ENCODE measurements around the gene SSBP4.
A peak's percentile ranks its signal among the peaks of the same experiment; 100 is the strongest.
"Not testable (repeated sequence)": the region's sequence is repeated elsewhere in the genome, so short reads cannot be mapped to it uniquely, and the experiment has no call there.

Gene SSBP4

GRCh38 chr19:18419195-18419698 lies at the start of gene SSBP4:
TSS of gene SSBP4 (plus strand) at chr19:18419398. CDS start at chr19:18419649, 251 bp downstream.
- DNase-seq, result peak; percentile 60

GRCh38 chr19:18373407-18373891 lies 45.7 kb upstream of the SSBP4 start:
- no peak for DNase-seq

DNA sequence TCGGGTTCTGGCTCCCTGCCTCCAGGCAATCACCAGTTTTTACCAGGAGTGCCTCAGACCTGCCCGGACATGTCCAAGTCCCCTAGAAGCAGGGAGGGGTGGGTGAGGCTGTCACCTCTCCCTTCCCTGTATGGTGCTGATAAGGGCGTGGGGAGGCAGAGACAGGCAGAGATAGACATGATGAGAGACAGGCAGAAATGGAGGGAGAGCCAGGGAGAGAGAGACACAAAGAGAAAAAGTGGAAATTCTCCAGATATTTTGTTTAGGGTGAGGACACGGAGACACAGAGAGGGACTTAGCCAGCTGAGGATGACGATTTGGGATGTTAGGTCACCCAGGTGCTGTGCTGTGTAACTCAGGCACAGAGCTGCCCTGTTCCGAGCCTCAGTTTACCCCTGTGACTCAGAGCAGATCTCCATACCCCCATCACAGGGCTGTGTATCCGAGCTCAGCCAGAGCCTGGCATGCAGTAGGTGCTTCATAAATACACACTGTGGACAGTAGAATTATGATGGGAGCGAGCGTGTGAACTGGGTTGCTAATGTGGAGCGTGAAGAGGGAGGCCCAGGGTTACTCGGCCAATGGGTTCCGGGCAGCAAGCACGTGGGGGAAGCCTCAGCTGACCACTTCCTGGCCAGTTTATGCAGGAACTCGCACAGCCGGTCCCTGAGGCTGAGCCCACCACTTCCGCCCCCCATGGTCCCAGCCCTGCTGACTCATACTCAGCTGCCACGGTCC lies 45.1 kb upstream of the SSBP4 start:
- peak; percentile 58 for DNase-seq

DNA sequence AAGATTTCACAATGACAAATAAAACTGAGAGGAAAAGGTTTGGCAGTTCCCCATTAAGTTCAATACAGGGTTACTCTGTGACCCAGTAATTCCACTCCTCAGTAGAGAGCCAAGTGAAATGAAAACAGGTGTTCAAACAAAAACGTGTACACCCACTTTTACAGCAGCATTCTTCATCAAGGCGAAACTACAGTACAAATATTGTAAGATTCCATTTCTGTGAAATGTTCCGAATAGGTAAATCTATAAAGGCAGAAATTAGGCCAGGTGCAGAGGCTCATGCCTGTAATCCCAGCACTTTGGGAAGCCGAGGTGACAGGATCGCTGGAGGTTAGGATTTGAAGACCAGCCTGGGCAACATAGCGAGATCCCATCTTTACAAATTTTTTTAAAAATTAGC lies 42.2 kb upstream of the SSBP4 start:
- no peak for DNase-seq

GRCh38 chr19:18379803-18380747 lies 39.1 kb upstream of the SSBP4 start:
- DNase-seq, result no peak

DNA sequence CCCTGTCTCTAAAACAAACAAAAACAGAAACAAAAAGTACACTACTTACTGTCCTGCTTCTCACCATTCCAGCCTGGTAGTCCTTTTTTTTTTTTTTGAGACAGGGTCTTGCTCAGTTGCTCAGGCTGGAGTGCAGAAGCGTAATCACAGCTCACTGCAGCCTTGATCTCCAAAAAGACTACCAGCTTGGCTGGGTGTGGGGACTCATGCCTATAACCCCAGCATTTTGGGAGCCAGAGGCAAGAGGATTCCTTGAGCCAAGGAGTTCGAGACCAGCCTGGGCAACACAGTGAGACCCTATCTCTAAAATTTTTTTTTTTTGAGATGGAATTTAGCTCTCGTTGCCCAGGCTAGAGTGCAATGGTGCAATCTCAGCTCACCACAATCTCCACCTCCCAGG lies 38.4 kb upstream of the SSBP4 start:
- no peak for DNase-seq

DNA sequence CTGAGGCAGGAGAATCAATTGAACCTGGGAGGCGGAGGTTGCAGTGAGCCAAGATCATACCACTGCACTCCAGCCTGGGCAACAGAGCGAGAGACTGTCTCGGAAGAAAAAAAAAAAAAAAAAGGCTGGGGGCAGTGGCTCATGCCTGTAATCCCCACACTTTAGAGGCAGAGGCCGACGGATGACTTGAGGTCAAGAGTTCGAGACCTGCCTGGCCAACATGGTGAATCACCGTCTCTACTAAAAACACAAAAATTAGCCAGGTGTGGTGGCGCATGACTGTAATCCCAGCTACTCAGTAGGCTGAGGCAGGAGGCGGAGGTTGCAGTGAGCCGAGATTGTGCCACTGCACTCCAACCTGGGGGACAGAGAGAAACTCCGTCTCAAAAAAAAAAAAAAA lies 35.6 kb upstream of the SSBP4 start:
- DNase-seq, result not testable (repeated sequence)

DNA sequence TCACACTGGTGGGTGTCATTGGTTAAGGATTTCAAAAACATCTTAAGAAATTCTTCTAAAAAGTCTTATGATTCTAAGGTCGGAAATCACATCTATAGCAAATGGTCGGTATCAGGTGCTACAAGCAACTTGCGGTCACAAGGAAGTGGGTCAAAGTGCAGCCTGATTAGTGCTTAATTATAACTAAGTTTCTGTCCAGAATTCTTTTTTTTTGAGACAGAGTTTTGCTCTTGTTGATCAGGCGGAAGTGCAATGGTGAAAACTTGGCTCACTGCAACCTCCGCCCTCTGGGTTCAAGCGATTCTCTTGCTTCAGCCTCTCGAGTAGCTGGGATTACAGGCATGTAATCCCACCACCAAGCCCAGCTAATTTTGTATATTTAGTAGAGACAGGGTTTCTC lies 34.4 kb upstream of the SSBP4 start:
- no peak for DNase-seq

GRCh38 chr19:18385359-18385674 lies 33.9 kb upstream of the SSBP4 start:
- DNase-seq, result no peak

DNA sequence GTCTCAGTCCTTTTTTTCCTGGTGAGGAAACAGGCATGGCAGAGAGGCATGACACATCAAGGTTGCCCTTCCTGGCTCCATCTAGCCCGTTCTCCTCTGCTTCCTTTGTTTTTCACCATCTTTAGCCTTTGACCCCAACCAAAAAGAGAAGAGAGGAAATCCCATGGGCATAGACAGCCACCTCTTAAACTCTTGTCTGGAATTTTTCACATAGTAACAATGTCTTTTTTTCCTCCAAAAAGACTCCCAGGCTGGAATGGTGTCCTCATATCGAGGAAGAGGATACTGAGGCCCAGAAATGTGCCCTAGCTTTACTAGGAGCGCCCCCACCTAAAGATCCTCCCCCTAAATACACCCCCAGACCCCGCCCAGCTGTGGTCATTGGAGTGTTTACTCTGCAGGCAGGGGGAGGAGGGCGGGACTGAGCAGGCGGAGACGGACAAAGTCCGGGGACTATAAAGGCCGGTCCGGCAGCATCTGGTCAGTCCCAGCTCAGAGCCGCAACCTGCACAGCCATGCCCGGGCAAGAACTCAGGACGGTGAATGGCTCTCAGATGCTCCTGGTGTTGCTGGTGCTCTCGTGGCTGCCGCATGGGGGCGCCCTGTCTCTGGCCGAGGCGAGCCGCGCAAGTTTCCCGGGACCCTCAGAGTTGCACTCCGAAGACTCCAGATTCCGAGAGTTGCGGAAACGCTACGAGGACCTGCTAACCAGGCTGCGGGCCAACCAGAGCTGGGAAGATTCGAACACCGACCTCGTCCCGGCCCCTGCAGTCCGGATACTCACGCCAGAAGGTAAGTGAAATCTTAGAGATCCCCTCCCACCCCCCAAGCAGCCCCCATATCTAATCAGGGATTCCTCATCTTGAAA lies 33.3 kb upstream of the SSBP4 start, which contains the start of gene GDF15:
Gene GDF15 (plus strand): TSS at position 484 of the 868 bp plus-strand sequence. CDS start 32 bp downstream, at position 516.
- DNase-seq, result no peak

DNA sequence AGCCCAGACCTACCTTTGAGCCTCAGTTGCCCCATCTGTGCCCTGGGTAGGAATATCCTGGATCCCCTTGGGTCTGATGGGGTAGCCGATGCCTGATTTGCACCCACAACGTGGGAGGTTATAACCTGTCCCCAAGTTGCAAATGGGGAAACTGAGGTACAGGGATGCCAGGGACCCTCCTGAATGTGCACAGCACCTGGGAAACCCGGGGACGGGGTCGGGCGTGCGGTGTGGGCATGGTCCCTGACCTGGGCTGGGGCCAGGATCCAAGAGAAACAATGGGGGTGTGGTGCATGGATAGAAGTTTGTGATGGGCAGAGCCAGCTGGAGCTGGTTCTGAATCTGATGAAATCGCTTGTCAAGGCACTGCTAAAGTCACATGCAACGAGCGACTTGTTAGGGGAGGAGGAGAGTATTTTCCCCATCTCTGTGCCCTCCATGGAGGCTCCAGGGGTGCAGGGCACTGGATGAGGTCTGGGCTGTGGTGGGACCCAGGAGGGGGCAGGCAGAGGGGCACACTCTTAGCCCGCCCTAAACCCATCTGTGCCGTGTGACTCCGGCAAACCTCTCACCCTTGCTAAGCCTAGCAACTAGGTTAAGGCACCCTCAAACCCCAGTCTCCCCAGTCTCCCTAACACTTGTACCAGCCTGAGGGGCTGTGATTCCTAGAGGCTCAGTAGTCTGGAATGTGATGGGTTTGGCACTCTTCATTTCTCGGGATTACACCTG lies 32.5 kb upstream of the SSBP4 start:
- no peak for DNase-seq

GRCh38 chr19:18388100-18388959 lies 30.9 kb upstream of the SSBP4 start:
- DNase-seq, result peak; percentile 75

- no peak for DNase-seq
These were observed 30.1 kb upstream of the SSBP4 start for GRCh38 chr19:18388960-18389725.

- DNase-seq, result no peak
These were observed 29.5 kb upstream of the SSBP4 start for GRCh38 chr19:18389726-18390064.

- DNase-seq, result no peak
These were observed 28.9 kb upstream of the SSBP4 start for GRCh38 chr19:18390065-18390907.

DNA sequence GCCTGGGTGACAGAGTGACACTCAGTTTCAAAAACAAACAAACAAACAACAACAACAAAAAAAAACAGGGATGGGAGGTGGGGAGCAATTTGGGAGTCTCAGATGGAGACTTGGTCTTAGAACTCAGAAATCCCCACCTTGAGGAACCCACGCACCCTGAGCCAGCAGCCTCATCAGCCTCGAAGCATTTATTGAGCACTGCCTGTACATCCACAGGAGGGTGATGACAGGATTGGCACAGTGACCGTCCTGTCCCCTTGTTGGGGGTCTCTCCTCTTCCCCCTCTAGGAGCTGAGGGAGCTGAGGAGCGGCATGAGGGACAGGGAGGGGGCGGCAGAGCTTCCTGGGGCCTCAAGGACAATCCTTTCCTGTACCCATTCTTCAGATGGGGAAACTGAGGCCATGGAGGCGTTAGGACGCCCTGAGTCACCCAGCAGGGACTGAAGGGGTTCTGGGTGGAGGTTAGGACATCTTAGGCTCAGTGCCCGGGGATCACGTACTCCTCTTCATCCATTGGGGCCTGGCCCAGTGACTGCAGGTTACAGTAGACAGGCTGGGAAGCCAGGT lies 27.6 kb upstream of the SSBP4 start:
- DNase-seq, result no peak

DNA sequence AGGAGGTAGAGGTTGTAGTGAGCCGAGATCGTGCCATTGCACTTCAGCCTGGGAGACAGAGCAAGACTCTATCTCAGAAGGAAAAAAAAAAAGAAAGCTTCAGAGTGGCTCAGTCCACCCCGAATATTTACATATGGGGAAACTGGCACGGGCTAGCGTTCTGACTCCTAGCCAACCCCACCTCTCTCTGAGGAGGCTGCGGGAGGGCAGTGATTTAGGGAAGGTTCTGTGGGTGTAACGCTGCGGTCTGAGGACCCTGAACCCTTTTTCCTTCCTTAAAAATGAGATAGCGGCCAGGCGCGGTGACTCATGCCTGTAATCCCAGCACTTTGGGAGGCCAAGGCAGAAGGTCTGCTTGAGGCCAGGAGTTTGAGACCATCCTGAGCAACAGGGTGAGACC lies 26.8 kb upstream of the SSBP4 start:
- no peak for DNase-seq

GRCh38 chr19:18392926-18393325 lies 26.3 kb upstream of the SSBP4 start:
- DNase-seq, result no peak

DNA sequence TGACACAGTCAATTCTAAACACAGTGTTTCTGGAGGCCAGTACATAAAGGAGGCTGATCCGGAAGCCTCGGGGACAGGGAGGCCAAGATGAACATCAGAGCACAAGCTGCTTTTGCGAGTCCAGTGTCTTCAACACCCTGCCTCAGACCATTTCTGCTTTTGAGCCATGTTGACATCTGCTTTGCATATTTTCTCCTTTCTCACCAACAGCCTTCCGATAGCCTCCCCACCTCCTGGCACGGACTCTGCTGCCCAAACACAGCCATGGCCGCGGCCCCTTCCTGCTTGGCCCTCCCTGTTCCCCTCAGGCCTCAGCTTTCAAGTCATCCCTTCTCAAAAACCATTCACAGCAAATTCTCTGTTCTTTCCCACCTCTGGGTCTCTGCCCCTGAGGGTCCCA lies 25.4 kb upstream of the SSBP4 start:
- DNase-seq, result no peak
